CD4-positive, alpha-beta T cell treated with Interleukin-4 for 4 hours (primary cell): ENCODE results near the gene SLCO4A1.

Experiments used
- DNase-seq: peaks from one replicate; pipeline ENCODE4 v3.0.0-alpha.2; 2020

Gene SLCO4A1

GRCh38 chr20:62653373-62653772 lies 11.1 kb downstream of the SLCO4A1 start:
- no peak for DNase-seq

GRCh38 chr20:62653951-62654685 lies 11.8 kb downstream of the SLCO4A1 start:
- DNase-seq, result no peak

DNA sequence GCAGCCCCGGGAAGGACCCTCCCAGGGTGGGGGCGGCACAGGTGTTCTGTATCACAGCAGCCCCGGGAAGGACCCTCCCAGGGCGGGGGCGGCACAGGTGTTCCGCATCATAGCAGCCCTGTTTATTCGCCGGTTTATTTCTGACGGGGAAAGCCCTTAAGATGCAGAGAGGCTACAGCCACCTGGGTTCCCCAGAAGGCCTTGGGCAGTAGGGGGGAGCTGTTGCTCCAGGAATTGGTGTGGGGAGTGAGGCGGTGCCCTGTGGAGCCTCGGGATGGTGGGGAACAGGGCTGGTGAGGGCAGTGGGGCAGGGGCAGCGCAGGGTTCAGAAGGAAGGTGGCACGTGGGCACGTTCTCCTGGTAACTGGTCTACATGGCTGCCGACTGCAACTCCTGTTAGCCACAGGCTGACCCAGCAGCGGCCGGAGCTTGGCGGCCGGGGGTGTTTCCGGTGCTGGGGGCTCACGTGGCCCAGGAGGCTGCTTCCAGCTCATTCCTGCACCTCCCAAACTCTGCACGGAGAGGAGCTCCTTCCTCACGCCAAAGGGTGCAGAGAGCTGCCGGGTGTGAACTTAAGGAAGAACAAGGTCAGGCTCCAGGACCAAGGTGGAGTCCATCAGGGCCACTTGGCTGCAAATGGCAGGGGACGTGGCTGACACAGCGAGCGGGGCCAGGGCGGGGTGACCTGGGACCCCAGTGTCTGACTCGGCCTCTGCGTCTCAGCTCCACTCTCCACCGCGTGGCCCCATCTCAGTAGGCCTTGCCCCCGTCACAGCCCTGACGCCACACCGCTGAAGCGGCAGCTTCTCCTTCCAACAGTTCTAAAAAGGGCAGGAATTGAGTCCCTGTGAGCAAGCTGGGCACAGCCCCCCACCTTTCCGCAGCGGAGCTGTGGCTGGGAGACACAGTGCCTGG lies 13.2 kb downstream of the SLCO4A1 start:
- no peak for DNase-seq

- DNase-seq, result no peak
These were observed 14.1 kb downstream of the SLCO4A1 start for GRCh38 chr20:62656197-62656918.

GRCh38 chr20:62656919-62657588 lies 14.8 kb downstream of the SLCO4A1 start:
- no peak for DNase-seq

DNA sequence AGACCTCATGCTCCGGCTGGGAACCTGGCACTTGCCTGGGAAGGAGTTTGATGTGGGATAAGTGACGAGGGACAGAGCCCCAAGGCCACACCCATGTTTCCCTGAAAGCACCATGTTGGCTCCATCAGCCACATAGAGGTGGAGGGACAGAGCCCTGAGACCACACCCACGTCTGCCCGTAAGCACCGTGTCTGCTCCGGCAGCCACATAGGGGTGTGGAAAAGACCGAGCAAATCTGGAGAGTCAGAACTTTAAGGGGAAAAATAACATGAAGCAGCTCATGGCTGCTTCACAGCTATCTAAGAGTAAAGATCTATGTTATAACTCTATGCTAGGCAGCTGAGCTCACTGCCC lies 15.3 kb downstream of the SLCO4A1 start:
- no peak for DNase-seq

DNA sequence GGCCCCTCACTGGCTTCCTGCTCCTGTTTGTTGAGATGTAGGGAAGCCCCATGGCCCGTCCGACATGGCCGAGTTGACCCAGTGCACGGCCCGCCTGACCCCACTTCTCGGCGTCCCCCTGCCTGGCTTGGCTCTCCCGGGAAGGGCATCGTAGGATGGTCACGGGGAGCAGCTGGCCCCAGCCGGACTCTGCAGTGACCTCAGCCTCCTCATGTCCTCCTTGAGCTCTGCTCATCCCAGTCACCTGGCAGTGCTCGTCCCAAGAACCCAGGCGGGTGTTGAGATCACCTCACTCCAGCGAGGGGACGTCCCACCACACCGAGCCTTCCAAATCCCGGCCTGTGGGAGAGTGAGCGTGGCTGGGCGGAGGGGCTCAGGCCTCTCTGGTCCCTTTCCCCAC lies 15.7 kb downstream of the SLCO4A1 start:
- DNase-seq, result no peak

DNA sequence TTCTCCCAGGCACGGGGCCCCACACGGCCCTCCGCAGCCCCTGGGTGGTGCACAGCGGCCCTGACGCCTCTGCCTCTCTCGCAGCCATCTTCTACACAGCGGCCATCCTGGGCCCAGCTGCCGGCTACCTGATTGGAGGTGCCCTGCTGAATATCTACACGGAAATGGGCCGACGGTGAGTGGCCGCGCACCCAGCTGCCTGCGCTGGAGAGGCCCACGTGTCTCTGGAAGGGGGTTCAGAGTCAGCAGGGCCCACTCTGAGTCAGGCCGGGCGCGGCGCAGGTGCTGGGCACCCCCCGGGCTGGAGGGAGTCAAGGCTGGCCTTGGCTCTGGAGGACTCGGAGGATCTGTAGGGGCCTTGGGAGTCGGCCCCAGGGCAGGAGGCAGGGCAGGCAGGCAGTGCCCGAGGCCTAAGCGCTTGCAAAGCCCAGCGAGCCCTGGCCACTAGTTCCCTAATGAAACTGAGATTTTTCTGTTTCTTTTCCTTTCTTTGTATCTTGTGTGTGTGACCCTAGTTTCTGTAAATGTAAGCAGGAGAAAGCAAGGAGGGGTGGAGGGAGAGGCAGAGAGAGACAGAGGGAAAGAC lies 16.4 kb downstream of the SLCO4A1 start:
- DNase-seq, result no peak

DNA sequence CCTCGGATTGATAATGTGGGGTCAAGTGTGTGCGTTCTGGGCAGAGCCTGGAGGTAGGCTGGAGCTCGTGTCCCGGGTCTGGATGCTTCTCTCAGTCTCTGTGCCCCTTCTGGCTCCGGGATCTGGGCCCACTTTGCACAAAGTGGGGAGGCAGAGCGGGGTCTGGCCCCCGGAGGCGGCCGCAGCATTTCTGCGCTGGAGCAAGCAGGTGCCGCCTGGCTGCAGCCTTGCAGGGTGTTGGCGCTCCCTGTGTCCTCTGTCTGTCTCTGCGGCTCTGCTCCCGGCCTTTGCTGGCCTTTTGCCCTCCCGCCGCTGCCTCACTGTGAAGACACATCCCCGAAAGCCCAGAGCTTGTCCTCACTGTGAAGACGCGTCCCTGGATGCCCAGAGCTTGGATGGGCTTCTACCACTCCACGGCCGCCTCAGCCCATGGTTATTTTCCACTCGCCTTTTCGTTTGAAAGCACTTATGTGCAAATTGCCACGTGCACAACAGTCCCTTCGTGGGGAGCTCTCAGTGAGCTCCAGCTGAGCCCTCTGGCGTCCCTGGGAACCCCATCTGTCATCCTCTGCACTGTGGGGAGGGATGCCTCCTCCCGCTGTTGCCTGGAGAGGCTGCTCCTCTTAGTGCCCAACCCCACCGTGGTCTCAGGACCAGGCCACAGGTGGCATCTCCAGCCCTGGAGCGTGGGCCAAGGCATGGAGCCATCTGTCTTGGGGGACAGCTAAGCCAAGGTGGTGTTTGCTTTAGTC lies 17.4 kb downstream of the SLCO4A1 start:
- DNase-seq, result no peak

GRCh38 chr20:62660240-62660615 lies 17.9 kb downstream of the SLCO4A1 start:
- DNase-seq, result no peak

- no peak for DNase-seq
These were observed 18.5 kb downstream of the SLCO4A1 start for GRCh38 chr20:62660768-62661167.

DNA sequence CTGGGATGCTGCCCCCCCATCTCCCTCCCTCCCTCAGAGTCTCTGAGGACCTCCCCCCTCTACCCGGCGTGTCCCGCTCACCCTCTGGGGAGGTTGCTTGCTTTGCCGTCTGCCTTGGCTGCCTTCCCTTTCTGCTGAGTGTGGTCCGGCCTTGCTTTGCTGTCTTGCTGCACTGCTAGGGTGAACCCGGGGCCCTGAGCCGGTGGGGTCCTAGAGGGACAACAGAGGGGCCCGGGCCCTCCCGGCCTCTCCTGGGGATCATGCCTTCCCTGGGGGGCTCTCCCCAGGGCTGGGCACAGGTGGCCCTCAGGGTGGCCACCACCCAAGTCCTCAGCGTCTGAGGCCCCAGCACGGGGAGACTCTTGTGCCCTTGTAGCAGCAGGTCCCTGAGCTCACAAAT lies 19.3 kb downstream of the SLCO4A1 start:
- DNase-seq, result no peak

DNA sequence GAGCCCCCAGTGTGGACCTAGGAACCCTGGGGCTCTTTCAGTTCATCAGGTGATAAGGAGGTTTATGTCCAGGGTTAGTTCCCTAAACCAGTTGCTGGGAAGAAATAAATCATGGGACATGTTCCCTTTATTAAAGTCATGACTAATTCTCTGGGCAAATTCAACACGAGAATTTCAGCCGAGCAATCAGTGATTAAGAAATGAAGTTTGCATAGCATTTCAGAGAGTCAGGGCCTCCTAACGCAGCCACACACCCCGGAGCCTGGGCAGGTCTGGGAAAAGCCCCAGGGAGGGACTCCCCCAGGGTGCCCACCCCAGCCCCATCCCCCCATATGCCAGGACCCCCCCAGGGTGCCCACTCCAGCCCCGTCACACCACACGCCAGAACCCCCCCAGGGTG lies 20.1 kb downstream of the SLCO4A1 start:
- no peak for DNase-seq

- no peak for DNase-seq
These were observed 21.1 kb downstream of the SLCO4A1 start for GRCh38 chr20:62663145-62664018.

- DNase-seq, result no peak
These were observed 22.0 kb downstream of the SLCO4A1 start for GRCh38 chr20:62664019-62664971.

GRCh38 chr20:62665153-62665754 lies 23.0 kb downstream of the SLCO4A1 start:
- DNase-seq, result no peak

- no peak for DNase-seq
These were observed 23.8 kb downstream of the SLCO4A1 start for GRCh38 chr20:62665826-62666735.
